ENCODE measurements around the gene PCSK5.

The PCSK5 gene

GRCh38 chr9:76257311-76257710 lies 366.8 kb downstream of the PCSK5 start:
- no peak overlapping the region for H3K4me3 ChIP-seq (ENCODE audit: low read depth, low read length)
- no peak for TF ChIP-seq CTCF (conservative IDR thresholded peaks at IDR 0.05; ENCODE audit: low read depth, low read length)
- no peak for DNase-seq (ENCODE audit: low read depth)

GRCh38 chr9:76266649-76267283 lies 376.3 kb downstream of the PCSK5 start:
- no peak for TF ChIP-seq CTCF (conservative IDR thresholded peaks at IDR 0.05; ENCODE audit: low read depth, low read length)
- no peak for DNase-seq (ENCODE audit: low read depth)

GRCh38 chr9:76267284-76267652 lies 376.8 kb downstream of the PCSK5 start:
- TF ChIP-seq CTCF (conservative IDR thresholded peaks at IDR 0.05; ENCODE audit: low read depth, low read length) = no peak
- DNase-seq (ENCODE audit: low read depth) = no peak
- no peak overlapping the region for H3K4me3 ChIP-seq (ENCODE audit: low read depth, low read length)

More at GRCh38 chr9:76266649-76267283, 376.3 kb downstream of the PCSK5 start:
- no peak overlapping the region for H3K4me3 ChIP-seq (ENCODE audit: low read depth, low read length)

- DNase-seq (ENCODE audit: low read depth) = peak; percentile 58
- no peak for TF ChIP-seq CTCF (conservative IDR thresholded peaks at IDR 0.05; ENCODE audit: low read depth, low read length)
- no peak overlapping the region for H3K4me3 ChIP-seq (ENCODE audit: low read depth, low read length)
These were observed 379.3 kb downstream of the PCSK5 start for GRCh38 chr9:76269789-76270188.

- peak; percentile 13 for DNase-seq (ENCODE audit: low read depth)
- TF ChIP-seq CTCF (conservative IDR thresholded peaks at IDR 0.05; ENCODE audit: low read depth, low read length) = no peak
- H3K4me3 ChIP-seq (ENCODE audit: low read depth, low read length) = no peak overlapping the region
These were observed 381.3 kb downstream of the PCSK5 start for GRCh38 chr9:76271755-76272154.

- TF ChIP-seq CTCF (conservative IDR thresholded peaks at IDR 0.05; ENCODE audit: low read depth, low read length) = no peak
- H3K4me3 ChIP-seq (ENCODE audit: low read depth, low read length) = no peak overlapping the region
- DNase-seq (ENCODE audit: low read depth) = no peak
These were observed 398.6 kb downstream of the PCSK5 start for GRCh38 chr9:76289042-76289441.

- TF ChIP-seq CTCF (conservative IDR thresholded peaks at IDR 0.05; ENCODE audit: low read depth, low read length) = no peak
- H3K4me3 ChIP-seq (ENCODE audit: low read depth, low read length) = no peak overlapping the region
- DNase-seq (ENCODE audit: low read depth) = no peak
These were observed 399.2 kb downstream of the PCSK5 start for GRCh38 chr9:76289703-76290102.

Data from choroid plexus epithelial cell (primary cell).